GM19395 (cell line): Measurements from ENCODE around the gene GRHL3.

Experiments
- ATAC-seq: cut with Tn5 transposase; IDR thresholded peaks from one replicate; pipeline ENCODE4 v1.9.1; 2021; ENCODE audit warnings: mild to moderate bottlenecking, moderate library complexity; ENCODE audit not compliant: unreplicated experiment

GRHL3 gene

DNA sequence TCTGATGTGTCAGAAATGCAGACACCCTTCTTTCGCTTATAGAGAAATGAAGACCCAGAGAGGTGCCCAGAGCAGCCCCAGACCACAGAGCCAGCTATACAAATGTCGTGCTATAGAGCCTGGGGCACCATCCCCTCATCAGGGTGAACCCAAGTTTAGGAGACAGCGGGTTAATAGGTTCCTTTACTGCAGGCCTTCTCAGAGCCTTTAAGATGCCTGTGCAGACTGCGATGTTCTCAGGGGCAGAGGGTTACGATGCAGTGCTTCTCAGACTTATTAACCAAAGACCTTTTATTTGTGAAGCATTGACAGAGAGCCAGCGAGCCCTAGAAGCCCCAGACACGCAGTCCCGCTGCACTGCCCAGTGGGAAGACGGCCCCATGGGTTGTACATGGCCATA, 47.5 kb downstream of the GRHL3 start:
- no peak for ATAC-seq

DNA sequence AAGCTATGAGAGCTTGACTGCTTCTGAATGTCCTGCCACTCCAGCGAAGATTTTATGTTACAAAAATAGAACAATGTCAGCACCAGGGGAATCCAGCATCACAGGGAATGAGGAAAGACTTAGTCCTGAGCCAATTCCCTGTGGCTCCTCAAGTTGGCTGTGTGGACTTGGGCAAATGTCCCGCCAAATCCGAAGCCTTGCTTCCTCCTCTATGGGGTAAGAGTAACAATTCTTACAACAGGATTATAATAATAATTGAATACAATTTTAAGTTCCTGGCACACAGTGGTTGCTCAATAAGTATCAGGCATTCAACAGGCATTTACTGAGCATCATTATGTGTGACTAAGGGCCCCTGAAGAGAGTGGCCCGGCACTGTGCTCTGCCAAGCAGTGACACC, 50.0 kb downstream of the GRHL3 start:
- ATAC-seq: no peak

DNA sequence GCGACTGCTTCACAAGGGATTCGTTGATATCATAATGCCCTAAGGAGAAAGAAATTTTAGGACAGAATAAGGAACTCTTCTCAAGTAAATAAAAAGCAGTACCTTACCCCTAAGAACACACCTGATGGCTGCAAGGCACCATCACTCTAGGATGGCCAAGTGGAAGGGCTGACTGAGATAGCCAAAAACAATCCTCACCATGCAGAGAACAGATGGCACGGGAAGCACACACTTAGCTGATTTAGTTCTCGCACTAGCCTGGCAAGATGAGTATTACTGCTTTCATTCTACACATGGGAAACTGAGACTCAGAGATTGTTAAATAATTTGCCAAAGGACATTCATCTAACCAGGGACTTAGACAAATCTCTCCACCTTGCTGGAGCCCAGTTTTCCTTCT, 50.6 kb downstream of the GRHL3 start:
- no peak for ATAC-seq

DNA sequence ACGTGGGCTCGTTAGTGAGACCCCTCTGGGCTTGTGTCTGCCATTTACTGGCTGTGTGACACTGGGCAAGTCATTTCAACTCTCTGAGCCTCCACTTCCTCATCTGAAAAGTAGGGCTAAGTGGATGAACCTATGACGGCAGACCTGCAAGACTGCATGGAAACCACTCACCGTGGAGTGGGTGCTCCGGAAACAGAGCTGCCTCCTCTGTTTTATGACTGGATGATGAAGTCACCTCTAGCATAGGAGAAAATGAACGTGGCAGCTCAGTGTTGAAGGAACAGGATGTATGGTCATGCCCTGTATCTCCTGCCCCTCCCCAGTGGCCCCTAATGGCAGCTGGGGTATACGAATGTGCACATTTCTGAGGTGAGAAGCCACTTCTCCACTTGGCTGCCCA, 53.9 kb downstream of the GRHL3 start:
- ATAC-seq: no peak

DNA sequence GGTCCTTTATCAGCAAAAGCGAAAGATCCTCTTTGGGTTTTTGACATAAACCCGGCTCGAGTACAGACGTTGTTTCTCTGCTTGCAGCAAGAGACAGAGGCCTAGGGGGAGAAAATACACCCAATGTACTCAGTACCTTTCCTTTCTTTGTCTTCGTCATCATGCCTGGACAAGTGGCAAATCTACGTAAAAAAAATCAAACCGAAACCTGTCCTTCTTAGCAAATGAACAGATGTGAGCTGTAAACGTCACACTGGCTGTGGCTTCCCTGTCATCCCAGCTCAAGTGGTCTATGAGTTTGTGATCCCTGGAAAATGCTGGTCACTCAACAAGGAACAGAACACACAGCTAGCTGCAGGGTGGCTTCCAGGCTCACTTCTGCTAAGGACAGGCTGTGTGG, 54.6 kb downstream of the GRHL3 start:
- ATAC-seq: no peak

DNA sequence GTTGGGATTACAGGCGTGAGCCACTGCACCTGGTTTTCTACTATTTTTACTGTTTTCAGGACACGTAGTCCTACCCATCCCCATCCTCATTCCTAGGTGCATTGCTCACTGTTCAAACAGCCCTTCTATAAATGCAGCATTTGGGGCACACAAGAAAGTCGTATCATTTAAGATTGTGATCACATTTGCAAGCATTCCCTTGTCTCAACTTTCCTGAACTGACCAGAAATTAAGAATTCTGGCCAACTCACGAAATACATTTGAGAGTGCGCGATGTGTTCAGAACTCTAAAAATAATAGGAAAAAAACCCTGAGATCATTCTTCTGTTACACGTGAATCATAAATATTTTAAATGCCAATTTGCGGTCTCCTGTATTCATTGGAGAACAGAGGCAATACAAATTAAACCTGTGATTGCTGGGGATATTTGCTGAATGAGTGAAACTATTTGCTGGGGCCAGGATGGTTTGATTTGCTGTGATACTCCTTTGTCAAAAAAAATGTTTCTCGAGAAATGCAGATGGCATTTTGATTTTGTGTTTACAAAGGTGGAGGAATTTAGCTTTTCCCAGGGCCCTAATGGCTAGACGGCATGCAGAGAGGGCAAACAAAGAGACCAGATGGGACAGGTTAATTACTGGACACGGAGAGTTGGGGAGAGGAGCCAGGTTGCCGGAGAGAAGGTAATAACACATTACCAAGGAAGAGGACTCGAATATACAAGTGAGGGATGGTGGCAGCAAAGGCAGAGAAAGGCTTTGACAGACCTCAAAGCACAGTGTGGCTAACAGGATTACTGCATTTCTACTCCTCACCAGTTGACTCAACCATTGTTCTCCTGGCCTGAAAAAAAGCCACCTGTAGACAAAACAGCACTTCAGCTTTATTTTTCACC, 56.0 kb downstream of the GRHL3 start:
- no peak for ATAC-seq

DNA sequence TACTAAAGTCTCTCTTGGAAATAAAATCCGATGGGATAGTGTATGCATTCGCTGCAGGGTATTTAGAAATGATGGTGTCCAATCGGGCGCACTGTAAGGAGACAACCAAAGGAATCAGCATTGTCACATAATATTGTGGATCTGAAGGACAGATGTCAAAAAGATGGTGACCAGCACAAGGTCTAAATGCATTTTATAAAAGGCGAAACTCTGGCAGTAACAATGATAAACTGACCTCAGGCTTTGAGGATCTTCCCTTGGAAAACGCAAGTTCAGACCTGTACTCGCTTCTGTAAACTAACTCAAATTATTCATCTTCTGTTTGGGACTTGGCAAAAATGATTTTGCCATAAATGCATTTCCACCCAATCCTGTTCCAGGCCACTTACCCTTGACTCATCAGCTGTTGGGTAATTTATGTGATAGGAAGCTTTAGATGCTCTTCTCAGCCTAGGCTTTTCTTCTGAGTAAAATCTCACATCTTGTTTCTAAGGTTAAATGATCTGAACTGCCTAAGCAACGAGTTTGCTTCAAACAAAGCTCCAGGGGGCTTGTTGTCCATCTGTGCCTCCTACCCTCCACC, 60.7 kb downstream of the GRHL3 start:
- no peak for ATAC-seq

DNA sequence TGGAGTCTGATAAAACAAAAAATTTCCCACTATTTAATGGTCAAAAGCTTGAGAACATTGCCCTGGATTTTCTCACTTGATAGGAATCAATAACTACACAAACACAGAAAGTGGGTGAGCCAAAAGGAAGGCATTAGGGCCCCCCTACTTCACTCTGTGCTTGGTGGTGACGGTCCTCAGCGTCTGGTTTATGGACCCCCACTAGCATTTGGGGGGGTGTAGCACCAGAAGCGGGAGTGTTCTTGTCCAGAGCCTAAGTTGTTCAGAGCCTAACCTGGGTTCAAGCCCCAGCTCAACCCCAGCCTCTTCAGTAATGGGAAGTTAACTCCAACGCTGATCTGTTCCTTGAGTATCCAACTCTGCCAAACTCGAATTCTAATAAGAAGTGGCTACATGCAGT, 61.4 kb downstream of the GRHL3 start:
- ATAC-seq: no peak

DNA sequence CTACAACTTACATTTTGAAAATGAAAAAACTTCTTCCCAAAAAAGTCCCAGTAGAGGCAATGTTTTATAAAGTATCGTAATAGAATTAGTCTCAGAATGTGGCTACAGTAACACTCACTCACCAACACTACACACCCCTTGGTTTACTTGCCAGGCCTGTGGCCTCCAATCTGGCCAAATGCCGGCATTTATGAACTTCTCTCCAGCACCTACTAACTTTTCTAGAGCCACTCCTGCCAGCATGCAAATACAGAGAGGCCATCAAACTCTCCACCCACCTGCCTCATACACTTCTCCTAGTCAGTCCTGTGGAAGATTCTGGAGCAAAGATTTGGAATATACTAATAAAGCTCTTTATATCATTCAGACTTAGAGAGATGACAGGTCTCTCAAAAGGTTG, 62.1 kb downstream of the GRHL3 start:
- no peak for ATAC-seq

DNA sequence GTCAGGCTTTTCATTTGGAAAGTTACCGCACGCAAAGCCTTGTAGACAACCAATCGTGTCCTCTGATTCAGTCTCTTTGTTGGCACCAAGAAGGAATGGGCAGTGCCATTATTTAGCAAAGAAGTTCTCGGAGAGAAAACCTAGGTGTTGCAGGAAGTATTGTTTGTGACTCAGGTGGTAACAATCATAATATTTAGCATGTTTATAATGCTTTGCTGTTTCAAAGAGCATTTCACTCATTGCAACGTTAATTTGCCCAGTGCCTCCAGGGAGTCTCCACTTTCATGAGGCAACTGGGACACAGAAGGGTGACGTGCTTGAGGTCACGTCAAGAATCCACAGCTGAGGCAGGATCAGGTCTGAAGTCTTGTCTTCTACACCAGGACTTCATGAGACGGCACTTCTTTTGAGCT, 63.0 kb downstream of the GRHL3 start:
- ATAC-seq: no peak

DNA sequence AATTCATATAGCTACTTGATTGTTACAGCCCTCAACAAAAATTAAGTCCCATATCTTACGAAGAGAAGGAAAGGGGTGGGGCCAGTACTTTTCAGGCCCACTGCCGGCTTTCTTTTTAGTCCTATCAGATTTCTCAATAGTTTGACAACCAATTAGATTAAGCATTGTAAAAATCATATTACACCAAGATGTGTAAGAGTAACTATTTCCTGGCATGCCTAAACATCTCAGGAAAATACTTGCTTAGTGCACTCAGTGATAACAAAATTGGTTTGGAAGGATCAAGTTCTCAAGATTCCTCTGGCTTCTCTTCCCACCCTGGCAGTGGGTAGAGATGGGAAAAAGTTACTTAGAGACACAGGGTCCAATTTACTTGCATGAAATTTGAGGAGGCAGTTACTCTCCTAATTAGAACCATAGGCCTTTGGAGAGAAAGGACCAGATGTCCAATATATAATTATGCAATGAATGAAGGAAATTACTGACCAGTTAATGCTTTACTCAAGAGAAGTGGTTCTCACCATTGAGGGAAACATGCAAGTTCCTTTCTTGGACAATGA, 64.3 kb downstream of the GRHL3 start:
- no peak for ATAC-seq

DNA sequence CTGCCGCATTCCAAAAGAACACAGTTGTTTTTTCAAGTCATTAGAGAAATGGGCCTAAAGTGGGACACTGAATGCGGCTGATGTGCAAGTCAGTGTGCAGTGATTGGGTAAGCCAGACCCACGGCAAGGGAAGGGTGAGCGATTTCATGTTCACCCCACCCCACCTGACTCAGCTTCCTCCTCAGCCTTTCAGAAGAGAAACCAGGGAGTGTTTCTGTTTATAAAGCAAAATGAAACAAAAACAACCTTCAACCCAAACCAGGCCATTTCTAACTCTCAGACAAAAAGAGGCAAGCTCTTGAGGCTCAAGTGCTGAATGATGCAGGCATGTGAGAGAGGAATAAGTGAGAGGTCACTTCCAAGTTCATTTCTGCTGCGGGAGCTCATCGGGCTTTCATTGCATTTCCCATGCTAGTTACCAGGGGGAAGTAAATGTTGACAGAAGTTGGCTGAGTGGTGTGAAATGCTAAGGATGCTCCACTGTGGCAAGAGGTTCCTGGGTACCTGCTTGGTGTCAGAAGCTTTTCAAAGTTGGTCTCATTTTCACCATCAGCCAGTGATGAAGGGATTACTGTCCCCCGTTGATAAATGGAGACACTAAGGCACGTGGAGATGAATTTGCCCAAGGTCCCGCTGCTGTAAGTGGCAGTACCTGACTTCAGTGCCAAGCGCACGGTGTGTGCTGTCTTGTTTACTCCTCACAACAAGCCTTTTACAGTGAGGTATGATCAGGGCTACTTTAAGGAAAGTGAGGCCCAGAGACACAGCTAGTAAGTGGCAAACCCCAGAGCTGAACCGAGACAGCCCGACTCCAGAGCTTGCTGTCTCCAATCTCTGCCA, 65.3 kb downstream of the GRHL3 start:
- ATAC-seq: peak; percentile 76

DNA sequence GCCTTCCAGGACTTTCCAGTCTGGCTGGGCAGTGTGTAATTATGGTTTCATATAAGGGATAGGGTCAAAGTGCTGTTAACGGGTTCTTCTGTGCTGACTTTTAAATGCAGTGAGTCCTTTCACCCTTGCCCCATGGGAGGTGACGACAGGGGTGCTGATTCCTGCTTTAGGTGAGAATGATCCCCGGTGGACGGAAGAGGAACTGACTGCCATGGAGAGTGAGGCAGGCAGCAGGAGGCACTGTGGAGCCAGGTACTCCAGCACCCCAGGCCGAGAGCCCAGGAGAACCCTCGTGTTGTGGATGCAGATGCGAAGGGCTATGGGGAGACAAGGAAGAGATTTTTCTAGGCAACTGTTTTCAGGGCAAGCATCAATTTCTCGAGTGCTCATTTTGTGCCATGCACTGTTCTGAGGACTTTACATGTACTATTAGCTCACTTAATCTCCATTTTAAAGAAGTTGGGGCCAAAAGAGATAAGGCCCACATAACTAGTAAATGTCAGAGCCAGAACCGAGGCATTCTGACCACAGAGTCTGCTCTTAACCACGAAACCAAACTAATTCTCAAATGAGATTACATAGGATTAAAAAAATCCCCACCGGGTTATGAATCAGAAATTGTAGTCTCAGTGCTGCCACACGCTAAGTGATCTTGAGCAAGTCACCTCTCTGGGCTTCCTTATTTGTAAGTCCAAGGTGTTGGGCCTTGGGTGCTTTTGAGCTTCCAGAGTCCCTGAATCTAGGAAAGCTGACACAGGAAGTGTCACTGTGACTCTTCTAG, 66.2 kb downstream of the GRHL3 start:
- ATAC-seq: no peak

DNA sequence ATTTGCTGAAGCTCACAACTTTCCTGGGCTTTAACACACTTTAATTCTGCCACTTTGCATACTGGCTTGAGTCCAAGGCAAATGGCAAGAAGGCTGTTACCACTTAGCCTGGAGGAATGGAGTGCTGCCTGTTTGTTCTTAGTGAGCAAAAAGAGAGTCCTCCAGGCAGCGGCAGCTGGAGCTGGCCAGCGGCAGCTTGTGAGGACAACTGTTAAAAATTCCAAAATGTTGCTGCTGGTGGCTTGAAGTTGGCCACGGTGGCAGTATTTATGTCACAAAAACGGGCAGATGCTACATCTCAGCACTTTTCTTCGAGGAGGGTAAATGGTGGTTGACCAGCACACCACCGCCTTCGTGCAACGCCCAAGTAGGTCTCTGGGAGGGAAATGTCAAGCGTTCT, 67.1 kb downstream of the GRHL3 start:
- no peak for ATAC-seq

DNA sequence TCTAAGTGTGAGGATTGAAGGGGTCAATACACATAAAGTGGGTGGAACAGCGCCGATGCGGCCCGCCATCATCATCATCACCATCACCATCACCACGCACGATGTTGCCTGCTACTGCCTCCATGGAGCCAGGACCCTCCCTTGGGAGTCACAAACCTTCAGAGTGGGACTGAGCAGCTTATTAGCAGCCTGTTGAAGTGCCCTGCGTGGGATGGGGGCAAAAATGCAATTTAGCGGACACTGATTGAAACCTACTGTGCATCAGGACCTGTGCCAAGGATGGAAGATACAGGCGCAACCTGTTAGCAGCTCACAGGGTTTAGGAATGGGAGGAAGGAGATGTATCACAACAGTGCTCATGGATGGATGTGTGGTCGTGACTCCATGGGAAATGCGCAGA, 67.8 kb downstream of the GRHL3 start:
- no peak for ATAC-seq

DNA sequence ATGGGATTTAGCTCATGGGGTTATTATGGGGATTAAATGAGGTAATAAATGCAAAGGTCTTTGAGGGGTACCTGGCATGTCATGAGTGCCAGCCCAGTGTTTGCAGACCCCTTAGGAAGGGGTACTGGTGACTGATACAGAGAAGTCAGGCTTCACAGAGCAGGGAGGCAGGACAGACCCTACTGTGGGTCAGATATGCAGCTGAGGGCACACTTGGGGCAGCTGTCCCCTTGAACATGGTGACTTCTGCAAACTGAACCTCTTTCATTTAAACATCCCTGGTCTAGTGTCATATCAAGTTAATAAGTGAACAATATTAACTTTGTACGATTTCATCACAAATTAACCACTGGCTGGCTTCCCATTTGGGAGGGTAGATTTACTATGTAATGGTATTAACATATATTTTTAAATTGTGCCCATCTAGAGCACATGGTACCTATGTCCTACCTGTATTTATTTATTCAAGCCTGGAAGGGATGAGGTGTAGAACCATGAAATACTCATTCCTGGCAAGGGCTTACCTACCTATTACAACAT, 68.5 kb downstream of the GRHL3 start:
- ATAC-seq: no peak

DNA sequence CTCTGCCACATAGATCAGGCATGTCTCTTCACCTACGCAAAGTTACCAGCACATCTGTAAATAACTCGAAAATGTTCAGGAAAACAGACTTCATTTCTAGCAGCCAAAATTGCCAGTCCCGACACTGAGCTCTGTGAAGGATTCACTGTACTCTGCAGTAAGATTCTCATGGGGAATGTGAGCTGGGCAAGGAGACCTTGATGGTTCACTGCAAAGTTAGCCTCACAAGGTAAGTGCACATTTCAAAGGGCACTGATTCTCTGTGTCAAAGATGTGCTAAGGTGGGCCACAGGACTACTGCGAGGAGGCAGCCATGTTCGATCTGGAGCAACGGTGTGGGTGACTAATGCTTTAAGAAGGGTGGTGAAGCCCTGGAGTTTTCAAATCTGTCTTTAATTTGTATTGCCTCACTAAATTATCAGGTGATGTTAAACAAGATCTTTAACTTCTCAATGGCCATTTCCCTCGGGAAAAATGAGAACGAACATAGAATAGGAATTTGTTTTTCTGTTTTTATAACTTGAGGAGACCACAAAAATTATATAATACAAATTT, 69.3 kb downstream of the GRHL3 start:
- ATAC-seq: no peak

DNA sequence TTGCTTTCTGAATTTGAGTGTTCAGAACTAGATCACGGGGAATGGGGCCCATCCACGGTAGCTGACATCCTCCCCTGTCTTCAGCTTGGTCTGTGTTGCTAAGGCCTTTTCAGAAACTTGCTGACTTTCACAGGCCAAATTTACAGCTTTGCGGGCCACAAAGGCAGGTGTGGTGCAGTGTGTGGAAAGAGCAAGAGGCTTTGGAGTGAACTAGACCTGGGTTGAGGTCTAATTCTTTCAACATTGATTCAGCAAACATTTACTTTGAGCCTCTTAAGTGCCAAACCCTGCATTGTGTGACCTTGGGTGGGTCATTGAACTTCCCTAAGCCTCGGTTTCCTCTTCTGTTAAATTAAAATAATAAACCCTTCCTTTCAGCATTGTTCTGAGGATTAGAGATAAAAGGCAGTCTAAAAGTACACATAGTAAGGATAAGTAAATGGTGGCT, 70.1 kb downstream of the GRHL3 start:
- ATAC-seq: no peak

DNA sequence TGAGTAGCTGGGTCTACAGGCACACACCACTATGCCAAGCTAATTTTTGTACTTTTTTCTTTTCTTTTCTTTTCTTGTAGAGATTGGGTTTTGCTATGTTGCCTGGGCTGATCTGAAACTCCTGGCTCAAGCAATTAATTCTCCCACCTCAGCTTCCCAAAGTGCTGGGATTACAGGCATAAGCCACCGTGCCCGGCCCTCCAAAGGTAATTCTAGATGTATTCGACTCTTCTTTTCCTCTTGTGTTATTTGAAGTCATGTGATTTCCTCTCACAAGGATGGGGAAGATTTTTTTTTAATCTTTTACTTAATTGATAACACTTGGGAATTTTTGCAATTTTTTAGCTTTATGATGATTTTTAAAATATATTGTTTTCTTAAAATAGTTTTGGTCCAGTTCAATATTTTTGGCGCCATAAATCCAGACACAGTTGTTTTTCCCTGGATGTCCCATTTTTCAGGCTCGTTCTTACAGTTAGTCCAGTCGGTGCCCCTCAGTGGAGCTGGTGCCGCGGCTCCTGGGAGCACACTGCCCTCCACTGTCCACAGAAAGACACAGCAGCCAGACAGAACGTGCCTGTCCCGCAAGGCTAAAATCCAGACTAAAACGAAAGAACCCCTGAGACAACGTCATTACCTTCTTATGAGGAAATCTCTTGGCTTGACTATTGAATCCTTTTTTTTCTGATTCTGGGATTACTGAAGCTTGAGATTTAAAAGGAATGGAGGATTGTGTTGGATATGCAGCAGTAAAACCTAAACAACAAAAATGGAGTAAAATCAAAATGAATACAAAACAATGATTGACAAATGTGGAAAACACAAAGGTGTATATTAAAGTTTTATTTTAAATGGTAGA, 72.0 kb downstream of the GRHL3 start:
- peak; percentile 42 for ATAC-seq
